HL-60 (cell line): Measurements from ENCODE around the gene SEMA3D.

Experiments used
- POLR2AphosphoS5 ChIP-seq: IDR thresholded peaks from 2 replicates; pipeline ENCODE4 v1.6.1; 2012; ENCODE audit warnings: low read depth
- TF ChIP-seq, protein P1 (sequence below): IDR thresholded peaks from one replicate; pipeline ENCODE4 v1.5.1; 2011; ENCODE audit warnings: low read length, control low read depth, inconsistent platforms; ENCODE audit not compliant: insufficient read depth
- TF ChIP-seq, protein P2 (sequence below): IDR thresholded peaks from 2 replicates; pipeline ENCODE4 v1.6.1; 2012; ENCODE audit warnings: low read depth; ENCODE audit not compliant: insufficient replicate concordance

GRCh38 chr7:85186083-85186520, 754 bp downstream of the SEMA3D start:
- TF ChIP-seq, protein P1, sequence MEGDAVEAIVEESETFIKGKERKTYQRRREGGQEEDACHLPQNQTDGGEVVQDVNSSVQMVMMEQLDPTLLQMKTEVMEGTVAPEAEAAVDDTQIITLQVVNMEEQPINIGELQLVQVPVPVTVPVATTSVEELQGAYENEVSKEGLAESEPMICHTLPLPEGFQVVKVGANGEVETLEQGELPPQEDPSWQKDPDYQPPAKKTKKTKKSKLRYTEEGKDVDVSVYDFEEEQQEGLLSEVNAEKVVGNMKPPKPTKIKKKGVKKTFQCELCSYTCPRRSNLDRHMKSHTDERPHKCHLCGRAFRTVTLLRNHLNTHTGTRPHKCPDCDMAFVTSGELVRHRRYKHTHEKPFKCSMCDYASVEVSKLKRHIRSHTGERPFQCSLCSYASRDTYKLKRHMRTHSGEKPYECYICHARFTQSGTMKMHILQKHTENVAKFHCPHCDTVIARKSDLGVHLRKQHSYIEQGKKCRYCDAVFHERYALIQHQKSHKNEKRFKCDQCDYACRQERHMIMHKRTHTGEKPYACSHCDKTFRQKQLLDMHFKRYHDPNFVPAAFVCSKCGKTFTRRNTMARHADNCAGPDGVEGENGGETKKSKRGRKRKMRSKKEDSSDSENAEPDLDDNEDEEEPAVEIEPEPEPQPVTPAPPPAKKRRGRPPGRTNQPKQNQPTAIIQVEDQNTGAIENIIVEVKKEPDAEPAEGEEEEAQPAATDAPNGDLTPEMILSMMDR, result no peak
- TF ChIP-seq, protein P2, sequence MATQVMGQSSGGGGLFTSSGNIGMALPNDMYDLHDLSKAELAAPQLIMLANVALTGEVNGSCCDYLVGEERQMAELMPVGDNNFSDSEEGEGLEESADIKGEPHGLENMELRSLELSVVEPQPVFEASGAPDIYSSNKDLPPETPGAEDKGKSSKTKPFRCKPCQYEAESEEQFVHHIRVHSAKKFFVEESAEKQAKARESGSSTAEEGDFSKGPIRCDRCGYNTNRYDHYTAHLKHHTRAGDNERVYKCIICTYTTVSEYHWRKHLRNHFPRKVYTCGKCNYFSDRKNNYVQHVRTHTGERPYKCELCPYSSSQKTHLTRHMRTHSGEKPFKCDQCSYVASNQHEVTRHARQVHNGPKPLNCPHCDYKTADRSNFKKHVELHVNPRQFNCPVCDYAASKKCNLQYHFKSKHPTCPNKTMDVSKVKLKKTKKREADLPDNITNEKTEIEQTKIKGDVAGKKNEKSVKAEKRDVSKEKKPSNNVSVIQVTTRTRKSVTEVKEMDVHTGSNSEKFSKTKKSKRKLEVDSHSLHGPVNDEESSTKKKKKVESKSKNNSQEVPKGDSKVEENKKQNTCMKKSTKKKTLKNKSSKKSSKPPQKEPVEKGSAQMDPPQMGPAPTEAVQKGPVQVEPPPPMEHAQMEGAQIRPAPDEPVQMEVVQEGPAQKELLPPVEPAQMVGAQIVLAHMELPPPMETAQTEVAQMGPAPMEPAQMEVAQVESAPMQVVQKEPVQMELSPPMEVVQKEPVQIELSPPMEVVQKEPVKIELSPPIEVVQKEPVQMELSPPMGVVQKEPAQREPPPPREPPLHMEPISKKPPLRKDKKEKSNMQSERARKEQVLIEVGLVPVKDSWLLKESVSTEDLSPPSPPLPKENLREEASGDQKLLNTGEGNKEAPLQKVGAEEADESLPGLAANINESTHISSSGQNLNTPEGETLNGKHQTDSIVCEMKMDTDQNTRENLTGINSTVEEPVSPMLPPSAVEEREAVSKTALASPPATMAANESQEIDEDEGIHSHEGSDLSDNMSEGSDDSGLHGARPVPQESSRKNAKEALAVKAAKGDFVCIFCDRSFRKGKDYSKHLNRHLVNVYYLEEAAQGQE, result no peak
- no peak for TF ChIP-seq POLR2AphosphoS5
